SK-N-MC (cell line): ENCODE measurements around the gene PPP1R3E.

Experiments used
- EZH2 ChIP-seq: fragments of 200-600 bp; sonication (generic); IDR thresholded peaks from one replicate; pipeline ENCODE4 v1.6.1; 2017; ENCODE audit warnings: antibody characterized with exemption
- POLR2AphosphoS5 ChIP-seq: IDR thresholded peaks from 2 replicates; pipeline ENCODE4 v1.6.1; 2012; ENCODE audit warnings: mild to moderate bottlenecking, low read depth, low read length, borderline replicate concordance

DNA sequence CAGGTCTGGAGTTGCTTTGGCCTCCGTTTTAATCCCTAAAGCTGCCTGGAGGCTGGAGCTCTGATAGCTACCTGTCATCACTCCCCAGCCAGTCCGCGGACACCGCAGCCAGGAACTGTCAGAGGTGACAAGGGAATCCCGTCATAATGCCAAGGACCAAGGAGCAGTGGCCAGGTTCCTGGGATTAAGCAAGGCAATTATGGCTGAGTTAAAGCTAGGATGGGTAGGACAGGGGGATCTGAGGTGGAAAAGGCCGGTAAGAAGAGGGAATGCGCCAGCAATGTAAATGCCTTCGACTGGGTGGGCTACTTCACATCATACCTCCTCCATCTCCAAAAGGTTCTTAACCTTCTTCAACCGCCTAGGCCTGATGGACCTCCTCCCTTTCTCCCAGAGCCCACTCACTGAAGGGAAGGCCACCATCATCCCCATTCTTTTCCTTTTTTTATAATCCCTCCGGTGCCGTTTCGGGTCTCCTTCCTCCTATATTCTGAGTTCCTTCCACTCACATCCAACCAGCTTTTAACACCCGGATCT is 1.9 kb downstream of the PPP1R3E start:
- TF ChIP-seq EZH2 (no peak), POLR2AphosphoS5 (peak; percentile 1; the same call in 1 of the 2 replicates)
